H54 (cell line): Measurements from ENCODE around the gene ZNF605.
"Not testable (repeated sequence)": the region's sequence is repeated elsewhere in the genome, so short reads cannot be mapped to it uniquely, and the experiment has no call there.

Source experiments
- DNase-seq: peaks from one replicate; pipeline ENCODE4 v3.0.0; 2011; ENCODE audit warnings: low spot score, mixed read lengths; ENCODE audit not compliant: insufficient read length
- FAIRE-seq: peaks from 3 replicates; lab custom pipeline; 2011; peaks lifted over from hg19 to GRCh38; lab: Jason Lieb, UNC
- POLR2A ChIP-seq: IDR thresholded peaks from 2 replicates; pipeline ENCODE4 v1.6.1; 2011; ENCODE audit warnings: low read depth, mild to moderate bottlenecking, low read length

The ZNF605 gene

DNA sequence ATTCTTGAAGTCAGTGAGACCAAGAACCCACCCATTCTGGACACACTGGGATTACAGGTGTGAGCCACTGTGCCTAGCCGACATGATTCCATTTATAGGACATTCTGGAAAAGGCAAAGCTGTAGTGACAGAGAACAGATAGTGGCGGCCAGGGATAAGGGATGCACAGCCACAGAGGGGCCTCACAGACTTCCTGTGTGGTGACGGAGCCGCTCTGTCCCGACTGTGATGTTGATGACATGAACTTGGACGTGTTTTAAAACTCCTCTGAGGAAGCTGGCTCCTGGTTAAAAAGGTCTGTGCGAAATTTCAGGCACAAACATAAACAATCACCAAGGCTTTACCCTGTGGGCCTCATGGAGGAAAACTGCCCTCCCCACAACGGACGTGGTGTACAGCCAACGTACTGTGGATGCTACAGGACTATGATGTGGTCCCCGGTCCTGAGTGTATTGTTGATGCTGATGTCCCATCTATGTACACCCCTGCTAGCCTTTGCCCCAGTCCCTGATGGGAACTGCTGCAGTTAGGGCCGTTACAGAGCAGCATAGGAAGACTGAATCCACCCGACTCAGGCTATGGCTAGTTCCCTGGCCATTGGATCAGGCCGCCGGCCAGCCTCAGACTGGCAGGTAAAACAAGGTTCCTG lies 15.9 kb downstream of the ZNF605 start:
- no peak for FAIRE-seq
- no peak for TF ChIP-seq POLR2A
- no peak for DNase-seq

GRCh38 chr12:132938807-132939206 lies 17.3 kb downstream of the ZNF605 start:
- not testable (repeated sequence) for FAIRE-seq, DNase-seq

DNA sequence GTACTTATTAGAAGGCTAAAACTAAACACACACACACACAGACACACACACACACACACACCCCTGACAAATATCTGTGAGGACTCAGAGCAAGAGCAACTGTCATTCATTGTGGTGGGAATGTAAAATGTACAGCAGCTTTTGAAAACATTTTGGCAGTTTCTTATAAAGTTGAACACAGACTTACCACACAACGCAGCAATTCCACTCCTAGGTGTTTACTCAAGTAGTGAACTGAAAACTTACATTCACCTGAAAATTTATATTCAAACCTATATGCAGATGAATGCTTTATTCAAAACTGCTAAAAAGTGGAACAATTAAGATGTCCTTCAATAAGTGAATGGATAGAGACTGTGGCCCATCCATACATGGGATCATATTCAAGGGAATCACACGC lies 18.6 kb downstream of the ZNF605 start:
- FAIRE-seq, result no peak
- no peak for TF ChIP-seq POLR2A
- no peak for DNase-seq

DNA sequence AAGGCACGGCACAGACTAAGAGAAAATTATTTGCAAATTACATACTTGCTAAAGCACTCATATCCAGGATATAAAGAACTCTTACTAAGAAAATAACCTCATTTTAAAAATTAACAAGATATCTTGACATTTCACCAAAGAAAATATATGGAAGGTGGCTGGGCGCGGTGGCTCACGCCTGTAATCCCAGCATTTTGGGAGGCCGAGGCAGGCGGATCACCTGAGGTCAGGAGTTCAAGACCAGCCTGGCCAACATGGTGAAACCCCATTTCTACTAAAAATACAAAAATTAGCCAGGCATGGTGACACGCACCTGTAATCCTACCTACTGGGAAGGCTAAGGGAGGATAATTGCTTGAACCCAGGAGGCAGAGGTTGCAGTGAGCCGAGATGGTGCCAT lies 19.2 kb downstream of the ZNF605 start:
- not testable (repeated sequence) for FAIRE-seq, DNase-seq

DNA sequence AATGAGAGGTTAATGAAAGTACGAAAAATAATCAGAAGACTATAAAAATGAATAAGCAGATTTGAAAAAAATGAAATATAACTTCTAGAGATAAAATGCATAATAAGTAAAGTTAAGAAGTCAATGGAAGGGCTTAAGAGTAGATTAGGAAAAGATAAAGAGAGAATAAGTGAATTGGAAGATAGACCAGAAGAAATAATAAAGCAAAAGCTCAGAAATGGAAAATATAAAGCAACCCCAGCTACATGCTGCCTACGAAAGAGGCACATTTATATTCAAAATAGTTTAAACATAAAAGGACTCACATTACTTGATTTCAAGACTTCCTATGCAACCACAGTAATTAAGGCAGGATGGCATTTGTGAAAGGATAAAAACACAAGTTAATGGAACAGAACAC lies 19.9 kb downstream of the ZNF605 start:
- no peak for TF ChIP-seq POLR2A
- FAIRE-seq, result no peak
- no peak for DNase-seq

DNA sequence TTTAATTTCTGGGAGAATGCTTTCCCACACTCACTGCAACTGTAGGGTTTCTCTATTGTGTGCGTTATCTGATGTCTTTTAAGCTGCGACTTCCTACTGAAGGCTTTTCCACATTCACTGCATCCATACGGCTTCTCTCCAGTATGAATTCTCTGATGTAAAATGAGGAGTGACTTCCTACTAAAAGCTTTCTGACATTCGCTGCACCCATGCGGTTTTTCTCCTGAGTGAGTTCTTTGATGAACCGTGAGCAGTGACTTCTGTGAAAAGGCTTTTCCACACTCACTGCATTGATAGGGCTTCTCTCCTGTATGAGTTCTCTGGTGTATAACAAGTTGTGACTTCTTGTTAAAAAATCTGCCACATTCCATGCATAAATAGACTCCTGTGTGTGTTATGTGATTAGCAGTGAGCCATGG lies 29.7 kb downstream of the ZNF605 start:
- FAIRE-seq (no peak), DNase-seq (no peak)
- no peak for TF ChIP-seq POLR2A

DNA sequence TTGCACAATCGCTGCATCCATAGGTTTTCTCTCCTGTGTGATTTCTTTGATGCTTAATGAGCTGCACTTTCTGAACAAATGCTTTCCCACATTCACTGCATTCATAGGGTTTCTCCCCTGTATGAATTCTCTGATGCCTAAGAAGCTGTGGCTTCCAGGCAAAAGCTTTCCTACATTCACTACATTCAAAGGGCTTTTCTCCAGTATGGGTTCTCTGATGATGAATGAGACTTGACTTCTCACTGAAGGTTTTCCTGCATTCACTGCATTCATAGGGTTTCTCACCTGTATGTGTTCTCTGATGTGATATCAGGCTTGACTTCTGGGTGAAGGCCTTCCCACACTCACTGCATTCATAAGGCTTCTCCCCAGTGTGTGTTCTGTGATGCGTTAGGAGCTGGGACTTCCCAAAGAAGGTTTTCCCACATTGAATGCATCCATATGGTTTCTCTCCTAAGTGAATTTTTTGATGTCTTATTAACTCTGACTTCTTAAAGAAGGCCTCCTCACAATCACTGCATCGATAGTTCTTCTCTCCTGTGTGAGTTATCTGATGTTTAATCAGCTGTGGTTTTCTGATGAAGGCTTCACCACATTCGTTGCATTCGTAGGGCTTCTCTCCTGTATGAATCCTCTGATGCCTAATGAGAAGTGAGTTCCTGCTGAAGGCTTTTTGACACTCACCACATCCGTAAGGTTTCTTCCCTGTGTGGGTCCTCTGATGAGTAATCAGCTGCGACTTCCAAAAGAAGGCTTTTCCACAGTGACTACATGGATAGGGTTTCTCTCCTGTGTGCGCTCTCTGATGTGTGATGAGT lies 30.3 kb downstream of the ZNF605 start:
- DNase-seq (no peak), FAIRE-seq (no peak)
- no peak for TF ChIP-seq POLR2A

- DNase-seq (no peak), FAIRE-seq (no peak)
- TF ChIP-seq POLR2A, result no peak
These were observed 31.8 kb downstream of the ZNF605 start for GRCh38 chr12:132924356-132924755.

DNA sequence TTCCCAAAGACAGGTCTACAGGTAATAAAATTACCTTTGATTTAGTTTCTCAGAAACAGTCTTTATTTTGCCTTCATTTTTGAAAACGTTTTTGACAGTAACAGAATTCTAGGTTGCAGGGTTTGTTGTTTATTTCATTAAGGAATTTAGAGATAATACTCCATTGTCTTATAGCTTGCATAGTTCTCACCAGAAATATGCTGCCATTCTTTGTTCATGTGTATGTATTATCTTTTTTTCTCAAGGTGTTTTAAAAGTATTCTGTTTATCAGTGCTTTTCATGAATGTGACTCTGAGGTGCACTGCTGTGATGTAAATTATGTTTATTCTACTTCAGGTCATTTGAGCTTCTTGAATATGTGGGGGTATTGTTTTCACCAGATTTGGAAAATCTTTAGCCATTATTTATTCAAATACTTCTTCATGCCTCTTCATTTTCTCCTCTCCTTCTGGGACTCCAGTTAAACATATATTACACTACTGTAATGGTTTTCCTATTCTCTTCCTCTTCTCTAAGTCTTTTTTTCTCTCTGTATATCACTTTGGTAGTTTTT lies 32.7 kb downstream of the ZNF605 start:
- FAIRE-seq (no peak), DNase-seq (no peak)
- no peak for TF ChIP-seq POLR2A

GRCh38 chr12:132922676-132923075 lies 33.4 kb downstream of the ZNF605 start:
- FAIRE-seq, result no peak
- no peak for TF ChIP-seq POLR2A
- no peak for DNase-seq

GRCh38 chr12:132921685-132922084 lies 34.4 kb downstream of the ZNF605 start:
- no peak for FAIRE-seq
- DNase-seq, result no peak
- TF ChIP-seq POLR2A, result no peak

GRCh38 chr12:132918680-132919079 lies 37.4 kb downstream of the ZNF605 start:
- FAIRE-seq (no peak), DNase-seq (no peak)
- TF ChIP-seq POLR2A, result no peak

DNA sequence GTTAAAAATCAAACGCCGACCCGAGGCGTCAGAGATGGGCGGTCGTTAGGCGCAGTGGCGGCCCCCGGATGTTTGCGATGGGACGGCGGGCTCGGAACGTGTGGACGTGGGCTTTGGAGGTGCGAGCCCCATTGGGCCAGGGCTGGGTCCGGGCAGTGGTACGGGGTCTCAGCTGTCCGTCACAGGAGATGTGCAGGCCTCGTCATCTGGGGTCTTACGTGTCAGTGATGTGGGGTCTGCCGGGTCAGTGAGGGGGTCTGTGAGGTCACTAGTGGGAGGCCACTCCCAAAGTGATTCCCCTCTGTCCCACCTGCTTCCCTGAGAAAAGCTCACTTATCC lies 47.1 kb downstream of the ZNF605 start:
- no peak for FAIRE-seq

GRCh38 chr12:132908145-132909029 lies 47.7 kb downstream of the ZNF605 start:
- FAIRE-seq (no peak), DNase-seq (no peak)
- TF ChIP-seq POLR2A, result no peak

More for the DNA sequence above, 47.1 kb downstream of the ZNF605 start:
- no peak for DNase-seq
- TF ChIP-seq POLR2A, result no peak

DNA sequence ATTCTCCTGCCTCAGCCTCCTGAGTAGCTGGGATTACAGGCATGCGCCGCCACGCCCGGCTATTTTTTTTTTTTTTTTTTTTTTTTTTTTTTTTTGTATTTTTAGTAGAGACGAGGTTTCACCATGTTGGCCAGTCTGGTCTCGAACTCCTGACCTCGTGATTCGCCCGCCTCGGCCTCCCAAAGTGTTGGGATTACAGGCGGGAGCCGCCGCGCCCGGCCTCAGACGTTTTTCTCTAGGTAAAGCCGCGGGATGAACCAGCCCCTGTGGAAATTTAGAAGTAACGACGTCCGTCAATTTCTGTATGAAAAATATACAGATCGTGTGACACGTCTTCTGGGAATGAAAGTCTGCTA lies 48.3 kb downstream of the ZNF605 start:
- FAIRE-seq, DNase-seq: not testable (repeated sequence)
